ENCODE results near the gene OR6X1.

OR6X1 gene

GRCh38 chr11:123742031-123742723 lies 12.1 kb downstream of the OR6X1 start:
- H3K4me3 ChIP-seq (ENCODE audit: low read depth, low read length, poor library complexity, severe bottlenecking) = peak overlapping the region; percentile 73
- H3F3A ChIP-seq (ENCODE audit: insufficient read depth, low read length) = no peaks in the 10 kb centered on the region
- H3K27ac ChIP-seq (ENCODE audit: low read depth, low read length, poor library complexity, severe bottlenecking) = no peak overlapping the region
- H3K36me3 ChIP-seq (ENCODE audit: insufficient read depth, low read length) = peaks cover 26% of the 10 kb centered on the region
- peaks cover 8% of the 10 kb centered on the region; the same call in 1 of the 2 replicates for H3K79me2 ChIP-seq (ENCODE audit: insufficient read depth, low read length)
- H3K9ac ChIP-seq (ENCODE audit: low read length) = peak overlapping the region; percentile 83
- H3K4me1 ChIP-seq (ENCODE audit: insufficient read depth, low read length, severe bottlenecking) = peaks cover 20% of the 10 kb centered on the region
- no peaks in the 10 kb centered on the region for H4K20me1 ChIP-seq (ENCODE audit: insufficient read depth, low read length)
- no peaks in the 10 kb centered on the region for H3K27me3 ChIP-seq (ENCODE audit: insufficient read depth, low read length)
- no peak for TF ChIP-seq CTCF (IDR thresholded peaks at IDR 0.05; ENCODE audit: low read length)
- no peak for TF ChIP-seq EZH2 (IDR thresholded peaks at IDR 0.05; ENCODE audit: borderline replicate concordance, low read length)
- peak overlapping the region; percentile 100 for H2AFZ ChIP-seq (ENCODE audit: low read length)
- no peaks in the 10 kb centered on the region for H3K9me3 ChIP-seq (ENCODE audit: low read length)
- H3K4me2 ChIP-seq (ENCODE audit: low read length) = peak overlapping the region; percentile 99
- H3K9me2 ChIP-seq (ENCODE audit: low read depth, low read length) = no peaks in the 10 kb centered on the region

- H3K9me3 ChIP-seq (ENCODE audit: low read length) = no peaks in the 10 kb centered on the region
- peak within 1 kb of the TSS; percentile 73 for H3K4me3 ChIP-seq (ENCODE audit: low read depth, low read length, poor library complexity, severe bottlenecking)
- TF ChIP-seq CTCF (IDR thresholded peaks at IDR 0.05; ENCODE audit: low read length) (no peak), EZH2 (IDR thresholded peaks at IDR 0.05; ENCODE audit: borderline replicate concordance, low read length) (no peak)
- peaks cover 8% of the 10 kb centered on the region; the same call in 1 of the 2 replicates for H3K79me2 ChIP-seq (ENCODE audit: insufficient read depth, low read length)
- peak within 1 kb of the TSS; percentile 83 for H3K9ac ChIP-seq (ENCODE audit: low read length)
- H3K4me2 ChIP-seq (ENCODE audit: low read length) = peak within 1 kb of the TSS; percentile 99
- H3K27ac ChIP-seq (ENCODE audit: low read depth, low read length, poor library complexity, severe bottlenecking) = no peak within 1 kb of the TSS
- H3F3A ChIP-seq (ENCODE audit: insufficient read depth, low read length) = no peaks in the 10 kb centered on the region
- H3K36me3 ChIP-seq (ENCODE audit: insufficient read depth, low read length) = peaks cover 34% of the 10 kb centered on the region
- no peaks in the 10 kb centered on the region for H3K27me3 ChIP-seq (ENCODE audit: insufficient read depth, low read length)
- no peaks in the 10 kb centered on the region for H3K9me2 ChIP-seq (ENCODE audit: low read depth, low read length)
- H4K20me1 ChIP-seq (ENCODE audit: insufficient read depth, low read length) = no peaks in the 10 kb centered on the region
- peak within 1 kb of the TSS; percentile 100 for H2AFZ ChIP-seq (ENCODE audit: low read length)
- H3K4me1 ChIP-seq (ENCODE audit: insufficient read depth, low read length, severe bottlenecking) = peaks cover 20% of the 10 kb centered on the region
Observed at GRCh38 chr11:123741159-123742030, 12.9 kb downstream of the OR6X1 start, which contains the start of gene ZNF202. TSS of gene ZNF202 (minus strand) at chr11:123741660. CDS start at chr11:123730888, 10,772 bp downstream.

- no peaks in the 10 kb centered on the region for H3K9me2 ChIP-seq (ENCODE audit: low read depth, low read length)
- peak overlapping the region; percentile 83 for H3K9ac ChIP-seq (ENCODE audit: low read length)
- no peaks in the 10 kb centered on the region for H3K27me3 ChIP-seq (ENCODE audit: insufficient read depth, low read length)
- H4K20me1 ChIP-seq (ENCODE audit: insufficient read depth, low read length) = no peaks in the 10 kb centered on the region
- H3K4me1 ChIP-seq (ENCODE audit: insufficient read depth, low read length, severe bottlenecking) = peaks cover 20% of the 10 kb centered on the region
- H2AFZ ChIP-seq (ENCODE audit: low read length) = no peak overlapping the region
- TF ChIP-seq CTCF (IDR thresholded peaks at IDR 0.05; ENCODE audit: low read length) = no peak
- TF ChIP-seq EZH2 (IDR thresholded peaks at IDR 0.05; ENCODE audit: borderline replicate concordance, low read length) = no peak
- H3F3A ChIP-seq (ENCODE audit: insufficient read depth, low read length) = no peaks in the 10 kb centered on the region
- no peak overlapping the region for H3K27ac ChIP-seq (ENCODE audit: low read depth, low read length, poor library complexity, severe bottlenecking)
- peak overlapping the region; percentile 99 for H3K4me2 ChIP-seq (ENCODE audit: low read length)
- peaks cover 8% of the 10 kb centered on the region; the same call in 1 of the 2 replicates for H3K79me2 ChIP-seq (ENCODE audit: insufficient read depth, low read length)
- H3K36me3 ChIP-seq (ENCODE audit: insufficient read depth, low read length) = peaks cover 38% of the 10 kb centered on the region
- H3K4me3 ChIP-seq (ENCODE audit: low read depth, low read length, poor library complexity, severe bottlenecking) = peak overlapping the region; percentile 73
- H3K9me3 ChIP-seq (ENCODE audit: low read length) = no peaks in the 10 kb centered on the region
Observed at GRCh38 chr11:123740787-123741158, 13.5 kb downstream of the OR6X1 start.

Measured in OCI-LY1 (cell line).